Endothelial cell (in vitro differentiated cells): Measurements from ENCODE around the gene CACNA1C. TPM values are rescaled to one million over a fixed set of nuclear protein-coding genes. Genes with fewer than 3 reads are reported as not detected.

ENCODE experiments used
- DNase-seq: peaks from one replicate; pipeline ENCODE4 v3.0.0; 2021; ENCODE audit warnings: low spot score
- H3K27ac Mint-ChIP-seq: one replicate; pipeline ENCODE4 v1.8.0; 2021; ENCODE audit warnings: mixed read lengths, inconsistent platforms; ENCODE audit not compliant: unreplicated experiment
- H3K27me3 Mint-ChIP-seq: one replicate; pipeline ENCODE4 v1.8.0; 2021; ENCODE audit warnings: mild to moderate bottlenecking, moderate library complexity, mixed read lengths, inconsistent platforms; ENCODE audit not compliant: unreplicated experiment
- H3K36me3 Mint-ChIP-seq: one replicate; pipeline ENCODE4 v1.8.0; 2021; ENCODE audit warnings: mild to moderate bottlenecking, low read depth, mixed read lengths, inconsistent platforms; ENCODE audit not compliant: unreplicated experiment
- H3K4me1 Mint-ChIP-seq: one replicate; pipeline ENCODE4 v1.8.0; 2021; ENCODE audit warnings: mild to moderate bottlenecking, mixed read lengths, inconsistent platforms; ENCODE audit not compliant: unreplicated experiment
- H3K4me3 Mint-ChIP-seq: one replicate; pipeline ENCODE4 v1.8.0; 2021; ENCODE audit warnings: mild to moderate bottlenecking, mixed read lengths, inconsistent platforms; ENCODE audit not compliant: unreplicated experiment
- H3K9me3 Mint-ChIP-seq: one replicate; pipeline ENCODE4 v1.8.0; 2021; ENCODE audit warnings: mixed read lengths, inconsistent platforms; ENCODE audit not compliant: unreplicated experiment
- total RNA-seq: library from RNA; stranded (reverse); fragmentation: NEBNext Ultra II Directional; extraction: Animal tissue kit (Norgen Biotek cat#: 25700); gene quantifications from one replicate; pipeline ENCODE4 v1.2.1, GENCODE V29; 2021; ENCODE audit not compliant: unreplicated experiment
- TF ChIP-seq, protein P1 (sequence below): fragments of 200-600 bp; sonication (generic); IDR thresholded peaks from one replicate; pipeline ENCODE4 v1.5.0; 2021; ENCODE audit warnings: antibody characterized with exemption; ENCODE audit not compliant: unreplicated experiment

Gene CACNA1C
- total RNA-seq, 1 donor from 2014 or later, result 11.1 TPM

DNA sequence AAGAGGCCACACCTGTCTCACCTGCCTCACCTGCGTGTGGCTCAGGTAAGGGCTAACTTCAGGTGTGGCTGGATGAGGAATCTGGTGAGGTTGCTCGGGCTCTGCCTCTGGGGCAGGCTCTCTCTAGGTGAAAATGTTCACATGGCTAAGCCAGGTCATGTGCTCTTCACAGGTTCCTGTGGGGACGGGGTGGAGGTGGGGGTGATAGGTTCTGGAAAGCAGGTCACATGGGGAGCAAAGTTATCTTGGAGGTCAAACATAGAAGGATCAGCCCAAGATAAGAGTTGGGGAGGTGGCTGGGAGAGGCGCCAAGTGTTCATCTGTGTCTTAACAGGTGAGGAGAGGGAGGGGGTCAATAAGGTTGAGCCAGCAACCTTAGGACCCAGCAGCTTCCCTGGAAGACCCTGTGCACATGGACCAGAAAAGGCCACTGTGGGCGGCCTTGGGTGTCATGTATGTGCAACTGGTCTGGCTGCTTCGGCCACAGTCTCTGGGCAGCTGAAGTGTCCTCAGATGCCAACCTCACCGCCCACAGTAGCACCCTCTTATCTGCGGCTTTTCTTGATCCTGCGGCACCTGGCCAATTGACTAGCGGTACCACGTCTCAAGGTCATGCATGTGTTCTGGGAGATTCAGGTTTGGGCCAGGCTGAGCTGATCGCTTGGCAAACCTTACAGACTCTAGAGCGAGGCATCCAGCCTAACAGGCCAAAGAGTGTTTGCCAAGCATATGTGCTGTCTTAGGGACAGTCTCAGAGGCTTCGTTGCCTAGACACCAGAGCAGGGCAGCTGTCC is 60.5 kb downstream of the CACNA1C start:
- Mint-ChIP-seq H3K9me3 (no peaks in the 10 kb centered on the region), H3K36me3 (no peaks in the 10 kb centered on the region), H3K4me3 (no peak overlapping the region)

DNA sequence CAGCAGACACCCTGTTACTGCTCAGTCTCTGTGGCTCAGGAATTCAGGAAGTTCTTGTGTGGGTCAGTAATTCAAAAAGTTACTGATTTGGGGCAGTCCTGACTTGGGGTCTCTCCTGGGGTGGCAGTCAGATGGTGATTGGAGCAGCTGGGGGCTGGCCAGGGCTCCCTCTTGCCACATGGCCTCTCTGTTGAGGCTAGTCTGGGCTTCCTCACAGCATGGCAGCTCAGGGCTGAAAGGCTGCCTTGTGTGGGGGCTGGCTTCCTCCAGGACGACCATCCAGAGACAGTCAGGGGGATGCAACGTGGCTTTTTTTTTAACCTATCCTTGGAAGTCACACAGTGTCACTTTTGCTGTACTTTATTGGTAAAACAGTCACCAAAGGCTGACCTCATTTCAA is 61.3 kb downstream of the CACNA1C start:
- DNase-seq, result no peak
- peaks cover 8% of the 10 kb centered on the region for H3K27me3 Mint-ChIP-seq
- no peaks in the 10 kb centered on the region for H3K36me3 Mint-ChIP-seq
- no peaks in the 10 kb centered on the region for H3K4me1 Mint-ChIP-seq
- H3K27ac Mint-ChIP-seq, result no peak overlapping the region
- no peak overlapping the region for H3K4me3 Mint-ChIP-seq
- TF ChIP-seq, protein P1, sequence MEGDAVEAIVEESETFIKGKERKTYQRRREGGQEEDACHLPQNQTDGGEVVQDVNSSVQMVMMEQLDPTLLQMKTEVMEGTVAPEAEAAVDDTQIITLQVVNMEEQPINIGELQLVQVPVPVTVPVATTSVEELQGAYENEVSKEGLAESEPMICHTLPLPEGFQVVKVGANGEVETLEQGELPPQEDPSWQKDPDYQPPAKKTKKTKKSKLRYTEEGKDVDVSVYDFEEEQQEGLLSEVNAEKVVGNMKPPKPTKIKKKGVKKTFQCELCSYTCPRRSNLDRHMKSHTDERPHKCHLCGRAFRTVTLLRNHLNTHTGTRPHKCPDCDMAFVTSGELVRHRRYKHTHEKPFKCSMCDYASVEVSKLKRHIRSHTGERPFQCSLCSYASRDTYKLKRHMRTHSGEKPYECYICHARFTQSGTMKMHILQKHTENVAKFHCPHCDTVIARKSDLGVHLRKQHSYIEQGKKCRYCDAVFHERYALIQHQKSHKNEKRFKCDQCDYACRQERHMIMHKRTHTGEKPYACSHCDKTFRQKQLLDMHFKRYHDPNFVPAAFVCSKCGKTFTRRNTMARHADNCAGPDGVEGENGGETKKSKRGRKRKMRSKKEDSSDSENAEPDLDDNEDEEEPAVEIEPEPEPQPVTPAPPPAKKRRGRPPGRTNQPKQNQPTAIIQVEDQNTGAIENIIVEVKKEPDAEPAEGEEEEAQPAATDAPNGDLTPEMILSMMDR, result no peak
- no peaks in the 10 kb centered on the region for H3K9me3 Mint-ChIP-seq

More for the DNA sequence above, 60.5 kb downstream of the CACNA1C start:
- no peaks in the 10 kb centered on the region for H3K4me1 Mint-ChIP-seq
- no peak for DNase-seq
- H3K27me3 Mint-ChIP-seq, result peaks cover 8% of the 10 kb centered on the region
- H3K27ac Mint-ChIP-seq, result no peak overlapping the region
- TF ChIP-seq, protein P1, result no peak

DNA sequence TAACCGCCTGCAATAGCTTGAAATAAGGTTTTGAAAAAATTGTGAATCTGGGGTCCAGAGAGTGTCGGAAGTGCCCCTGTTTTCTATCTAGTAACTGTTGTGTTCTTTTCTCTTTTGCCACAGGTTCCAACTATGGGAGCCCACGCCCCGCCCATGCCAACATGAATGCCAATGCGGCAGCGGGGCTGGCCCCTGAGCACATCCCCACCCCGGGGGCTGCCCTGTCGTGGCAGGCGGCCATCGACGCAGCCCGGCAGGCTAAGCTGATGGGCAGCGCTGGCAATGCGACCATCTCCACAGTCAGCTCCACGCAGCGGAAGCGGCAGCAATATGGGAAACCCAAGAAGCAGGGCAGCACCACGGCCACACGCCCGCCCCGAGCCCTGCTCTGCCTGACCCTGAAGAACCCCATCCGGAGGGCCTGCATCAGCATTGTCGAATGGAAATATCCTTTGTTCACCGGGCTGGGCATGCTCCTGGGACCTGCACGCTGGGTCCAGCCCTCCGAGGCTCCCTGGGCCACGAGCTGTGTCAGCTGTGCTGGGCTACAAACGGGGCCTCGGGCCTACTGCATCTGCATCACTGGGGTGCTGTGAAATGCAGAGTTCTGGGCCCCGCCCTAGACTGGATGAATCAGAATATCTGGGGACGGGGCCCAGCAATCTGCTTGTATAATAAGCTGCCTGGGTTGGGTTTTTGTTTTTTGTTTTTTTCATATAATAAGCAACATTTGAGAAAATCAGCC is 62.5 kb downstream of the CACNA1C start:
- TF ChIP-seq, protein P1, result no peak
- Mint-ChIP-seq H3K4me1 (no peaks in the 10 kb centered on the region), H3K27ac (no peak overlapping the region), H3K36me3 (peaks cover 2% of the 10 kb centered on the region), H3K9me3 (no peaks in the 10 kb centered on the region), H3K4me3 (no peak overlapping the region), H3K27me3 (peaks cover 4% of the 10 kb centered on the region)
- no peak for DNase-seq

DNA sequence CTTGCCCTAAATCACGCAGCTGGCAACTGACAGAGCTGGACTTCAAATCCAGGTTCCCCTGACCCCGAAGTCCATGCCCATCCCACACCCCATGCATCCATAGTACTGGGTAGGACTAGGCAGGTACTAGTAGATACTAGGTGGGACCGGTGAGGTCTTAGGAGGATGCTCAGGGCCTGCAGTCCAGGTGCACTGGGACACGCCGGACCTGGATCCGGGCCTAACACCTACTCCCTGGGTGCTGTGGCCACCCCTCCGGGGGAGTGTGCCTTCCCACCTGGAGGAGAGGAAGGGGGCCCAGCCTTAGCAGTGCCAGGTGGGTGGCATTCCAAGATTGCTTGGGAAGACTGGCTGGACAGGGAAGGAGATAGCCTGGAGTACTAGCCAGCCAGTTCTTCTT is 64.8 kb downstream of the CACNA1C start:
- Mint-ChIP-seq H3K9me3 (no peaks in the 10 kb centered on the region), H3K36me3 (peaks cover 6% of the 10 kb centered on the region), H3K27ac (no peak overlapping the region), H3K4me1 (no peaks in the 10 kb centered on the region), H3K27me3 (peaks cover 1% of the 10 kb centered on the region), H3K4me3 (no peak overlapping the region)
- TF ChIP-seq, protein P1, result no peak
- no peak for DNase-seq

DNA sequence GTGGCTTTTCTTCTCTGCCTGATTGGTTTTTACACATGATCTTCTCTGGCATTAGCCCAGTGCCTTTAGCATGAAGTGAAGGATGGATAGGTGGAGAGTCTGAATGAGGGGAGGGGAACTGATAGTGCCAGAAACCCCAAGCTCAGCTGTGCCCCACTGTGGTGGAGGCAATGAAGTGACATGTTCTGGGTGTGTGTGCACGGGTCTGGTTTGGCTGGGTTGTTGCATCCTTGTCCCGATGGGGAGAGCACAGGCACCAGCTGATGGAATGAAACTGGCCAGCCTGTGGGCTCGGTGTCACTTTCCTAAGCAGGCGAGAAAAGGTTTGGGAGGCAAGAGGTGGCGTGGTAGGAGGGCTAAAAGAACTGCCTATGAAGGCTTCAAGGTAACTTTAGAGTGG is 65.3 kb downstream of the CACNA1C start:
- no peak for DNase-seq
- Mint-ChIP-seq H3K36me3 (peaks cover 8% of the 10 kb centered on the region), H3K9me3 (no peaks in the 10 kb centered on the region), H3K4me3 (no peak overlapping the region), H3K27me3 (peaks cover 1% of the 10 kb centered on the region), H3K27ac (no peak overlapping the region), H3K4me1 (no peaks in the 10 kb centered on the region)
- TF ChIP-seq, protein P1, result no peak
